GM21786 (cell line): ENCODE measurements around the gene PRKAA1.
A peak's percentile ranks its signal among the peaks of the same experiment; 100 is the strongest.

Experiments
- ATAC-seq: cut with Tn5 transposase; IDR thresholded peaks from one replicate; pipeline ENCODE4 v1.9.1; 2021; ENCODE audit not compliant: unreplicated experiment

PRKAA1 gene

DNA sequence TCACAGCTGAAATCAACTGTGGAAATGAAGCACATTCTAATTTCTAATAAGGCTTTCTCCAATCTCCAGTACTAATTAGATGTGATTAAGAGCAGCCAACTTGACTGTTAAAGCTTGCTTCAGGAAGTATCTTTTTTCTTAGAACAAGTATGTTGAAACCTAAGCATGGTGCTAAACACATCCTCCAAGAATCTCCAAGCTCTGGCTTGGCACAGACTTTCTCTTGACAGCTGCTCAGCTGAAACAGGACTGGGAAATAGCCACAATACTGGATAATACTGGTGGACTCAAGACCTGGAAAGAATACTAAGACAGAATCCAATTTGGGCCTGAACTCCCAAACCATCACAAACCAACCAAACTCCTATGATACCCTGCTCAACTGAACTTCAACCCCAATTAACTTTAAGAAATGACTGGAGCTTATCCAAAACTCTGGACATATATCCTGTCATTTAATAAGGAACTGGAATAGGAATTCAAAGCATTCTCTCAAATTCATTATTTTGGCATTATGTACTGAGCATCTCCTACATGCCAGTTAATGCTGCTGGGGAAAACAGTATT is 16.2 kb downstream of the PRKAA1 start:
- no peak for ATAC-seq

DNA sequence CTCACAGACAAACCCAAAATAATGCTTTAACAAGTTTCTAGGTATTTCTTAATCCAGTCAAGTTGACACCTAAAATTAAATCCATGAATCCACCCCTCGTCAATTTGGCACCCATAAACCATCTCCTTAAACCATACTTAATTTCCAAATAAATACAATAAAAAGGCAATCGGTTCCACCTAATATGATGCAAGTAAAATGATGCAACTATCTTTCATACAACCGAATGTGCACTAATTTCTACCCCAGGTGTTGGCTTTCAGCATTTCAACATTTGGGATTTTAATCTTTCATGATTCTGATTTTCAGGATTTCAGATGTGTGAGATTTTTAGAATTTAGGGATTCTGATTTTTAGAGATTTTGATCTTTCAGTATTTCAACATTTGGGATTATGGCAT is 17.3 kb downstream of the PRKAA1 start:
- no peak for ATAC-seq

GRCh38 chr5:40780199-40780598 is 18.0 kb downstream of the PRKAA1 start:
- no peak for ATAC-seq

DNA sequence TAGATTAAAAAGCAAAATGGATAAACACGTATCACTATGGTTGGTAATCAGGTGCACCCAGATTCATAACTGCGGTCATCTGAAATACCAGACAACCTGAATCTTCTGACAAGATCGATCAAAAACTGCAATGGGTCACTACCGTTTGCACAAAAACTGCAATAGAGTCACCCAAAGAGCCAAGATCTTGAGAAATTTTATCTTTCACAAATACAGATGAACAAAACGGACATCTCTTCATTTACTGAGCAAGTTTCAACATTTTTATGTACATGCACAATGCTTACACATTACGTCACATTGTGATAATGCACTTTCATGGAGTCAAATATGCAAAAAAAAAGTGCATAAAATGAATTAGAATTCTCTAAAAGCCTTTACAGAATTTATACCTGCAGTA is 18.6 kb downstream of the PRKAA1 start:
- no peak for ATAC-seq

DNA sequence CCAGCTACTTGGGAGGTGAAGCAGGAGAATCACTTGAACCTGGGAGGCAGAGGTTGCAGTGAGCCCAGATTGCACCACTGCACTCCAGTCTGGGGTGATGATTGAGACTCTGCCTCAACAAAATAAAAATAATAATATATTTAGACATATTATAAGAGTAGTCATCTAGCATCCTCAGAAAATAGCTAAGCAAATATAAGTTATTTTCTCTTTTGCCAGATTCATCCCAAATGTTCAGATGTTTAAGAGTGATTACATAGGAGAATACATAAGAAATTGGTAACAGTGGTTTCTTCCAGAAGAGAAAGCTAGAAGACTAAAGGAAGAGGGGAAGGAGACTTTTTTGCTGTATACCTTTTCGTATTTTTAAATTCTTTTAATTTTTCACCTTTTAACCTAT is 20.0 kb downstream of the PRKAA1 start:
- ATAC-seq = no peak

DNA sequence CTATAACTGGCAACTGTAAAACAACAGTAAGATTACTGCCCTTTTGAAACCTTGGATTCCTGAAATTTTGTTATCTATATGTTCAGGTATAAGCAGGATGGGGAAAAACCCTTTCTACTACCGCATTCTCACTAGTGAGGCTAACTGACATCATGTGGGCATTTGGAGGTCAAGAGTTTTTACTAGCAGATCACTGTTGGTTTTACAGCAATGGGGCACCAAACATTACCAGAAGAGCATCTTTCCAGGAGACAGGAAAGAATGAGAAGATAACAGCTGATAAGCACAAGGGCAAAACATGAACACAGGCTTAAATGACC is 21.6 kb downstream of the PRKAA1 start:
- no peak for ATAC-seq

DNA sequence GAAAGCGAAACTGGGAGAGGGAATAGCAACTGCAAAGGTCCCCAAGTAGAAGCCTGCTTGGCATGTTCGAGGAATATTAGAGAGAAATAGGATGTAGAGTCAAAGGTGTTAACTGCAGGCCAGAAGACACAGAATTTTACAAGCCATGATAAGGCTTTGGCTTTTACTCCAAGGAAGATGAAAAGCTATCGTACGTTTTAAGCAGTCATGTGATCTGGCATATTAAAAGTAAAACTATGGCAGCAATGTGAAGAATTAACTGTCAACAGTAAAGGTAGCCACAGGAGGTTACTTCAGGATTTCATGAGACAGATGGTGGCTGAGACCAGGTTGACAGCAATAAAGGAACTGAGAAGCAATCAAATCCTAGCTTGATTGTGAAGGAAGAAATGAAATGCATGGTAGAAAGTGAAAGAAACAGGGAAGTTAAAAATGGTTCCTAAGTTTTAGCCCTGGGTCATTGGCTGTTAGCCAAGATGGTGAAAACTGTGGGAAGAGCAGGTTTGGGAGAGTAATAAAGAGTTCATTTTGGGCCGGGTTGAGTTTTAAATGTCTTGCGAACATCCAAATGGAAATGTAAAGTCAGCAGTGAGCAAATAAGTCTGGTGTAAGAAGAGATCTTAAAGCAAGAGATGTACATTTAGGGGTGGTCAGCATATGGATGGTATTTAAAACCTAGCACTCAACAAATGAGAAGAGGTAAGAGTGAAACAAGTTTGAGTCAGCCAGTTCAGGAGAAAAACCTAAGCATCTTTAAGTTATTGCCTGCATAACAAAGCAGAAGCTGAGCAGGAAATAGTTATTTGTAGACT is 22.1 kb downstream of the PRKAA1 start:
- ATAC-seq = no peak

GRCh38 chr5:40775085-40775845 is 22.9 kb downstream of the PRKAA1 start:
- no peak for ATAC-seq

- ATAC-seq = no peak
Observed at GRCh38 chr5:40774623-40775022, 23.6 kb downstream of the PRKAA1 start.

DNA sequence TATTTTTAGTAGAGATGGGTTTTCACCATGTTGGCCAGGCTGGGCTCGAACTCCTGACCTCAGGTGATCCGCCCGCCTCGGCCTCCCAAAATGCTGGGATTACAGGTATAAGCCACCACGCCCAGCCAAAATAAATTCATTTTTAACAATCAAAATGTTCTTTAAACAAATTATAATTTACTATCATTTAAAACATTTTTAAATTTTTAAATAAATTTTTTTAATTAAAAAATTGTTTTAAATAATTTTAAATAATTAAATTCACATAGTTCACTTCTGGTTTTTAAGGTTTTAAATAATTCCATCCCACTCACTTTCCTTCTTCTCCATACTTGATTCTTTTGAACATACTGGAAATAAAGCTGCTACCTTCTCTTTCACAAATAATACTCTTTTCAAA is 27.4 kb downstream of the PRKAA1 start:
- no peak for ATAC-seq

DNA sequence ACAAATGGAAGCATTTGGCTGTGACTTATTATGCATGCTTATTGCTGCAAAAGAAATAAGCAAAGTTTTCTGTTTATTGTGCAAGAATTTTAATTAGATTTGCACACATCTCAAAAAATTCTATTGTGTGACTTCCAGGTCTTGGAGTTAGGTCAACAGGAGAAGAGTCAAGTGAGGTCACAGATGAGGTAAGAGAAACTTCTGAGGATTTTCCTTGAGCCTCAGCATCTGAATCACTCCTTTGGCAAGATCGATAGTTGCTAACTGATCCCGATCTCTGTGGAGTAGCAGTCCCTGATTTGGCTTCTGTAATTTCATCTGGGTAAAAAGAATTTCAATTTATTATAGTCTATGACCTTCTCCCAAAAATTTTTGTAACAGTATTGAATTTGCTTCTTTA is 35.5 kb downstream of the PRKAA1 start:
- no peak for ATAC-seq

- ATAC-seq = no peak
Observed at GRCh38 chr5:40757400-40757799, 40.8 kb downstream of the PRKAA1 start.

GRCh38 chr5:40755407-40756365 is 42.5 kb downstream of the PRKAA1 start, which contains the start of gene TTC33:
TSS of gene TTC33 (minus strand) at chr5:40755961. CDS start at chr5:40747018, 8,943 bp downstream.
- ATAC-seq = peak; percentile 86

DNA sequence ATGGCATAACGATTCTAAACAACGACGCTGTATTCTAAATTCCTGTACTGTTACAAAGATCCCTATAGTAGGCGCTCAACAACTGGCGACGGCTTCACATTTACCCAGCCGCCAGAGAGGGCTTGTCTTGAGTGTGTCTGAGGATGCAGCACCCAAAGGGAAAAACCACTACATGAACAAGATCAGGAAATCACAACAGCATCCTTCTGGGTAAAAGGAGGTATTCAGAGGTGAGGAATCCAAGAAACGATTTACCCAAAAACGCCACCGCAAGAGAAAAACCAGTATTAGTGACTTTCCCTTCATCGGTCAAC is 43.1 kb downstream of the PRKAA1 start:
- peak; percentile 81 for ATAC-seq

- ATAC-seq = peak; percentile 9
Observed at GRCh38 chr5:40754381-40755092, 43.6 kb downstream of the PRKAA1 start.

DNA sequence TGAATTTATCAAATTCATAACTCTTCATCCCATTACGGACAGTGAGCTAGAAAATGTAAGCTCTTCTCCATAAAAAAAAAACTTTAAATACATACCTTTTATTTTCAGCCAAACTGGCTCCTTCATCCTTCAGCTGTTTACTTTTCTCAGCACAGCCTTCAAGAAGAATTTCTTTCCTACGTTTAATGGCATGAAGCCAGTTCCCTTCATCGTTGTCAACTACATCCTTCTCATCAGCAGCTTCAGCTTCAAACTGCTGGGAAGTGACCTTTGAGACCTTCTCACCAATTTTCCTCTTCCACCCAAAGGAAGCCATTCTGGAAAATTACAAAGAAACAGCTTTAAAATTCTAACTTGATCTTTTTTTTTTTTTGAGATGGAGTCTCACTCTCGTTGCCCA is 51.5 kb downstream of the PRKAA1 start:
- ATAC-seq = no peak

DNA sequence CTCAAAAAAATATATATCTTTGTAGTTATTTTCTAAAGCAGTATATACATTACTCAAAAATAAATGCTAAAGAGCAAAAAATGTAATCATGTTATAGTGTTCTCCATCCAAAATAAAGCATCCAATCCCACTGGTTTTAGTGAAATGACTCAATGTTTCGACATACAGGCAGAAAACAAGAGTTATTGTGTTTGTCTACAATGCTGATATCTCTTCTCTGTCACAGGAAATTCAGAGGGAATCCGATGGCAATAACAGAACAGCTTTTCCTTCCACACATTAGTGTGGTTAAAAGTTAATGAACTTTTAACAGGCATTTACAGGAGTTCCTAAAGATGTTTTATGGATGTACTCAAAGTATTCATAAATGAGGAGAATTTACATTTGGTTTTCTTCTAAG is 54.4 kb downstream of the PRKAA1 start:
- no peak for ATAC-seq

GRCh38 chr5:40738502-40738901 is 59.7 kb downstream of the PRKAA1 start:
- ATAC-seq = no peak

DNA sequence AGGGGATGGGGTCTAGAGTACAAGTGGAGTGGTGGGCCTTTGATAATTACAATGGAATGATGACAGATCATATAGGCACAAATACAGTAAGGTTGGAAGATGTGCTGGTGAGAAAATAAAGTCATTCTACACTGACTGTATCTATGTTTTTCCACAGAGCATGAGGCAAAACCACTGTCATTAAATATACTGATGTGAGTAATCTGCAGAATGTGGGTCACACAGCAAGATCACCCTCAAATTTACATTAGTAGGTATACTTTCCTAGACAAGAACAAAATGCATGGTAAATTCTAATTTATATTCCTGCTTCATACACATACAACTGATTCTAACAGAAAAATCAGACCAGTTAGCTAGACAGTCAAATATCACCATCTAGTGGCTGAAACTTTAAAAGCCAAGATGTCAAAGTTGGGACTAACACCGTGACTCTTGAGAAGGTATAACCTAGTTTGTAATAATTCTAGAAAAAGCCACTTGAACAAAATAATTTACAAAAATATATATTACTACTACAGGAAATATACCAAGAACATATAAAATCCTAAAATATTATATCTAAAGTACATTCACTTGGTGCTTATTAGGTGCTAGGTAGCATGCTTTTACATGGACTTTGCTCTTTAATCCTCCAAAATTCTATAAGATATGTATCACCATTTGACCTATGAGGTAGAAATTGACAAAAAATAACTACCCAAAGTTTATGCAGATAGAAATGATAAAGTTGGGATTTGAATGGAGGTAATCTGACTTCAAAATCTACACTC is 61.9 kb downstream of the PRKAA1 start:
- peak; percentile 81 for ATAC-seq

GRCh38 chr5:40735609-40736008 is 62.6 kb downstream of the PRKAA1 start:
- ATAC-seq = no peak
